Measurements from ENCODE around the gene TCAP.

The TCAP gene

GRCh38 chr17:39699818-39700147 lies 34.6 kb downstream of the TCAP start, which contains the start of gene ERBB2:
Gene ERBB2, plus strand, starts transcription at chr17:39700064. Its CDS starts 175 bp downstream, at chr17:39700239.
- Histone ChIP-seq H3K18ac (ENCODE audit: low read length) (peak within 1 kb of the TSS; percentile 93), H2BK120ac (ENCODE audit: insufficient read depth, low read length, poor library complexity) (peak within 1 kb of the TSS; percentile 82), H2AK5ac (ENCODE audit: low read length) (no peak within 1 kb of the TSS), H4K8ac (ENCODE audit: low read depth, low read length) (peak within 1 kb of the TSS; percentile 83), H2BK12ac (ENCODE audit: low read length) (no peak within 1 kb of the TSS), H3K14ac (ENCODE audit: low read length) (peak within 1 kb of the TSS; percentile 89), H3K4me2 (ENCODE audit: low read length) (peak within 1 kb of the TSS; percentile 89), H2BK5ac (ENCODE audit: low read depth, low read length, poor library complexity) (peak within 1 kb of the TSS; percentile 58), H3K4me1 (ENCODE audit: control insufficient read depth in 1 of 2, insufficient read depth in 2 of 2, low read length in 2 of 2) (peaks cover 17 to 23% of the 10 kb centered on the region in 2 experiments), H3K9me3 (ENCODE audit: insufficient read depth, low read depth, low read length) (no peaks in the 10 kb centered on the region), H3K4me3 (ENCODE audit: low read depth, low read length) (peak within 1 kb of the TSS; percentile 86), H3K36me3 (ENCODE audit: control insufficient read depth in 1 of 2, insufficient read depth in 2 of 2, low read length in 2 of 2) (no peaks in the 10 kb centered on the region), H3K9ac (ENCODE audit: low read length) (peak within 1 kb of the TSS; percentile 76), H3K27me3 (ENCODE audit: insufficient read depth, low read length) (no peaks in the 10 kb centered on the region), H4K12ac (ENCODE audit: low read depth, low read length) (peak within 1 kb of the TSS; percentile 76), H2AFZ (ENCODE audit: insufficient read depth, low read length, poor library complexity) (peak within 1 kb of the TSS; percentile 85), H3K23ac (ENCODE audit: low read length) (no peak within 1 kb of the TSS), H3K79me1 (ENCODE audit: low read length) (peaks cover 11% of the 10 kb centered on the region), H3K79me2 (ENCODE audit: control insufficient read depth, insufficient read depth, low read length, poor library complexity) (peaks cover 5% of the 10 kb centered on the region), H3K27ac (ENCODE audit: low read depth, low read length) (no peak within 1 kb of the TSS), H3K4ac (ENCODE audit: low read depth, low read length) (peak within 1 kb of the TSS; percentile 88), H4K91ac (ENCODE audit: low read depth, low read length) (peak within 1 kb of the TSS; percentile 78)
- WGBS (ENCODE audit: extremely low coverage, insufficient coverage, insufficient read length), result no CpG with 5 or more reads among the region's 20 CpGs
- DNase-seq, result peak; percentile 69 to 75

DNA sequence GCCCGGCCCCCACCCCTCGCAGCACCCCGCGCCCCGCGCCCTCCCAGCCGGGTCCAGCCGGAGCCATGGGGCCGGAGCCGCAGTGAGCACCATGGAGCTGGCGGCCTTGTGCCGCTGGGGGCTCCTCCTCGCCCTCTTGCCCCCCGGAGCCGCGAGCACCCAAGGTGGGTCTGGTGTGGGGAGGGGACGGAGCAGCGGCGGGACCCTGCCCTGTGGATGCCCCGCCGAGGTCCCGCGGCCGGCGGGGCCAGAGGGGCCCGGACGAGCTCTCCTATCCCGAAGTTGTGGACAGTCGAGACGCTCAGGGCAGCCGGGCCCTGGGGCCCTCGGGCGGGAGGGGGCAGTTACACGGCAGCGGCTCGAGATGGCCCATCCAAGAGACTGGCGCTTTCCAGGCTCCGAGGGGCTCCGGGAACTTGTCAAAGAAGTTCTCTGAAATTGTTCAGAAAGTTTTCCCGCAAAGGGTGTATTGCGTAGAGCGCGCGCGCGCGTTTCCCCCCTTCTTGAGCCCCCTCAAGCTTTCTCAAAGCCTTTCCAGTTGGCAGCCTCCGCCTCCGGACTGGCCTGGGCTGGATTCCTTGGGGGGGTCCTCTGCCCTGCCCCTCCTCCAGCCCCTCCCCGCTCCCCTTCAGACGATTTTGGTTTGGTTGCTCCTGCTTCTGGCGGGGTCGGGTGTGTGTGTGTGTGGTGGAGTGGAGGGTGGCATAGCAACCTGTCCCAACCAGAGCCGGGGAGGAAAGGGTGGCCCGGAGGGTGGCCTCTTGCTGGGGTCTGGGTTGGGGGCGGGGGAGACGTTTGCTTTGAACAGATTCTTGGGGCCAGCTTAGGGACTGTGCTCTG lies 35.2 kb downstream of the TCAP start:
- peak overlapping the region; percentile 89 for H3K4me2 ChIP-seq (ENCODE audit: low read length)
- peak overlapping the region; percentile 78 for H4K91ac ChIP-seq (ENCODE audit: low read depth, low read length)
- H3K14ac ChIP-seq (ENCODE audit: low read length), result peak overlapping the region; percentile 89
- H3K4me3 ChIP-seq (ENCODE audit: low read depth, low read length), result peak overlapping the region; percentile 86
- no peaks in the 10 kb centered on the region for H3K36me3 ChIP-seq (ENCODE audit: control insufficient read depth in 1 of 2, insufficient read depth in 2 of 2, low read length in 2 of 2)
- peak overlapping the region; percentile 82 for H2BK120ac ChIP-seq (ENCODE audit: insufficient read depth, low read length, poor library complexity)
- peak overlapping the region; percentile 52 for H4K12ac ChIP-seq (ENCODE audit: low read depth, low read length)
- H2BK12ac ChIP-seq (ENCODE audit: low read length), result no peak overlapping the region
- H3K4ac ChIP-seq (ENCODE audit: low read depth, low read length), result peak overlapping the region; percentile 88
- H3K79me2 ChIP-seq (ENCODE audit: control insufficient read depth, insufficient read depth, low read length, poor library complexity), result peaks cover 5% of the 10 kb centered on the region
- no peak overlapping the region for H2AK5ac ChIP-seq (ENCODE audit: low read length)
- no CpG with 5 or more reads among the region's 57 CpGs for WGBS (ENCODE audit: extremely low coverage, insufficient coverage, insufficient read length)
- DNase-seq, result peak; percentile 29 to 49
- no peaks in the 10 kb centered on the region for H3K9me3 ChIP-seq (ENCODE audit: insufficient read depth, low read depth, low read length)
- H3K9ac ChIP-seq (ENCODE audit: low read length), result peak overlapping the region; percentile 76
- H3K4me1 ChIP-seq (ENCODE audit: control insufficient read depth in 1 of 2, insufficient read depth in 2 of 2, low read length in 2 of 2), result peaks cover 14 to 23% of the 10 kb centered on the region in 2 experiments
- peaks cover 11% of the 10 kb centered on the region for H3K79me1 ChIP-seq (ENCODE audit: low read length)
- H3K18ac ChIP-seq (ENCODE audit: low read length), result peak overlapping the region; percentile 93
- H2BK5ac ChIP-seq (ENCODE audit: low read depth, low read length, poor library complexity), result peak overlapping the region; percentile 58
- H3K27me3 ChIP-seq (ENCODE audit: insufficient read depth, low read length), result no peaks in the 10 kb centered on the region
- H3K23ac ChIP-seq (ENCODE audit: low read length), result no peak overlapping the region
- H3K27ac ChIP-seq (ENCODE audit: low read depth, low read length), result no peak overlapping the region
- peak overlapping the region; percentile 83 for H4K8ac ChIP-seq (ENCODE audit: low read depth, low read length)
- peak overlapping the region; percentile 85 for H2AFZ ChIP-seq (ENCODE audit: insufficient read depth, low read length, poor library complexity)

- H4K12ac ChIP-seq (ENCODE audit: low read depth, low read length), result no peak overlapping the region
- H3K4me2 ChIP-seq (ENCODE audit: low read length), result peak overlapping the region; percentile 89
- peaks cover 7 to 21% of the 10 kb centered on the region in 2 experiments for H3K4me1 ChIP-seq (ENCODE audit: control insufficient read depth in 1 of 2, insufficient read depth in 2 of 2, low read length in 2 of 2)
- no peak overlapping the region for H3K18ac ChIP-seq (ENCODE audit: low read length)
- H3K9ac ChIP-seq (ENCODE audit: low read length), result peak overlapping the region; percentile 13
- H3K27me3 ChIP-seq (ENCODE audit: insufficient read depth, low read length), result no peaks in the 10 kb centered on the region
- no peak for DNase-seq
- peaks cover 8% of the 10 kb centered on the region for H3K79me1 ChIP-seq (ENCODE audit: low read length)
- no peaks in the 10 kb centered on the region for H3K36me3 ChIP-seq (ENCODE audit: control insufficient read depth in 1 of 2, insufficient read depth in 2 of 2, low read length in 2 of 2)
- no peak overlapping the region for H3K23ac ChIP-seq (ENCODE audit: low read length)
- no peak overlapping the region for H2AK5ac ChIP-seq (ENCODE audit: low read length)
- H2BK5ac ChIP-seq (ENCODE audit: low read depth, low read length, poor library complexity), result no peak overlapping the region
- no peak overlapping the region for H4K91ac ChIP-seq (ENCODE audit: low read depth, low read length)
- no peak overlapping the region for H3K14ac ChIP-seq (ENCODE audit: low read length)
- H2BK12ac ChIP-seq (ENCODE audit: low read length), result no peak overlapping the region
- H2AFZ ChIP-seq (ENCODE audit: insufficient read depth, low read length, poor library complexity), result no peak overlapping the region
- H3K9me3 ChIP-seq (ENCODE audit: insufficient read depth, low read depth, low read length), result peaks cover 2% of the 10 kb centered on the region
- H3K79me2 ChIP-seq (ENCODE audit: control insufficient read depth, insufficient read depth, low read length, poor library complexity), result peaks cover 5% of the 10 kb centered on the region
- no CpG with 5 or more reads among the region's 10 CpGs for WGBS (ENCODE audit: extremely low coverage, insufficient coverage, insufficient read length)
- peak overlapping the region; percentile 34 for H3K4me3 ChIP-seq (ENCODE audit: low read depth, low read length)
- H3K4ac ChIP-seq (ENCODE audit: low read depth, low read length), result no peak overlapping the region
- H3K27ac ChIP-seq (ENCODE audit: low read depth, low read length), result no peak overlapping the region
- H2BK120ac ChIP-seq (ENCODE audit: insufficient read depth, low read length, poor library complexity), result no peak overlapping the region
- H4K8ac ChIP-seq (ENCODE audit: low read depth, low read length), result no peak overlapping the region
These were observed 36.0 kb downstream of the TCAP start for GRCh38 chr17:39701012-39701783.

DNA sequence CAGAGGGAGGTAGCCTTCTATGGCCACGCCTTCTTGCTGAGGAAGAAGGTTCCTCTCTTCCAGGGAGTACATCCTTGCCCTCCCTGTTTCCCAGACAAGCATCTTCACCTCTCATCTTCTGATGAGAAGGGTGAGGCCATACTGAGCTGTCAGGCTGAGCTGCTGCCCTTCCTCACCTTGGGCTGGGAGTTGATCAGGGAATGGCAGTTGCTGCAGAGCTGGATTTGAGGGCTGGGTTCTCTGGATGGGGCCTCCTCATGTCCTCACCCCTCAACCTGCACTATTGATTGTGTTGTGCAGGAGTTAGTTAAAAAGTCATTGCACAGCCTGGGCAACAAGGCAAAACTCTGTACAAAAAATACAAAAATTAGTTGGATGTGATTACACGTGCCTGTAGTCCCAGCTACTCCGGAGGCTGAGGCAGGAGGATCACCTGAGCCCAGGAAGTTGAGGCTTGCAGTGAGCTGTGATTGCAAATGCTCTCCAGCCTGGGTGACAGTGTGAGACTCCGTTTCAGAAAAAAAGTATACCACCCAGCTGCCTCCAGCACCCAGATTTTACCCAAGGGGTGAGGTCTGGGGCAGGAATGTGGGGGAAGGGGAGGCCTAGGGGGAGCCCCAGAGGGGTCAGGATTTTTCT lies 36.8 kb downstream of the TCAP start:
- no CpG with 5 or more reads among the region's 4 CpGs for WGBS (ENCODE audit: extremely low coverage, insufficient coverage, insufficient read length)
- Histone ChIP-seq H2BK12ac (ENCODE audit: low read length) (no peak overlapping the region), H3K27ac (ENCODE audit: low read depth, low read length) (no peak overlapping the region), H4K91ac (ENCODE audit: low read depth, low read length) (no peak overlapping the region), H3K4me1 (ENCODE audit: control insufficient read depth in 1 of 2, insufficient read depth in 2 of 2, low read length in 2 of 2) (peaks cover 7 to 21% of the 10 kb centered on the region in 2 experiments), H3K4me3 (ENCODE audit: low read depth, low read length) (peak overlapping the region; percentile 38), H3K9me3 (ENCODE audit: insufficient read depth, low read depth, low read length) (peaks cover 3% of the 10 kb centered on the region), H2BK5ac (ENCODE audit: low read depth, low read length, poor library complexity) (no peak overlapping the region), H4K8ac (ENCODE audit: low read depth, low read length) (no peak overlapping the region), H3K23ac (ENCODE audit: low read length) (no peak overlapping the region), H2AK5ac (ENCODE audit: low read length) (no peak overlapping the region), H4K12ac (ENCODE audit: low read depth, low read length) (no peak overlapping the region), H3K79me1 (ENCODE audit: low read length) (peaks cover 8% of the 10 kb centered on the region), H3K18ac (ENCODE audit: low read length) (no peak overlapping the region), H3K36me3 (ENCODE audit: control insufficient read depth in 1 of 2, insufficient read depth in 2 of 2, low read length in 2 of 2) (peaks cover 1 to 2% of the 10 kb centered on the region in 2 experiments), H3K27me3 (ENCODE audit: insufficient read depth, low read length) (no peaks in the 10 kb centered on the region), H2AFZ (ENCODE audit: insufficient read depth, low read length, poor library complexity) (no peak overlapping the region), H3K14ac (ENCODE audit: low read length) (no peak overlapping the region), H3K4me2 (ENCODE audit: low read length) (peak overlapping the region; percentile 89), H3K9ac (ENCODE audit: low read length) (no peak overlapping the region), H3K79me2 (ENCODE audit: control insufficient read depth, insufficient read depth, low read length, poor library complexity) (peaks cover 5% of the 10 kb centered on the region), H3K4ac (ENCODE audit: low read depth, low read length) (no peak overlapping the region), H2BK120ac (ENCODE audit: insufficient read depth, low read length, poor library complexity) (no peak overlapping the region)
- peak in 1 of 2 donors; percentile 49 for DNase-seq
